GM13977 (cell line): Measurements from ENCODE around the gene TEX51.

Source experiments
- DNase-seq: peaks from one replicate; pipeline ENCODE4 v3.0.0; 2012; ENCODE audit warnings: low spot score
- in situ Hi-C: fragments of 300-500 bp; cut with MboI; formaldehyde crosslinking; loops from one replicate; pipeline ENCODE4 v1.12.0; 2022; ENCODE audit warnings: low sequenced_read_pairs, low pct_unique_long_range_greater_than_20kb, mixed read lengths, inconsistent platforms; ENCODE audit not compliant: unreplicated experiment
- TF ChIP-seq, protein P1 (sequence below): IDR thresholded peaks from 2 replicates; pipeline ENCODE4 v1.5.1; 2012; ENCODE audit warnings: mild to moderate bottlenecking, control low read depth; ENCODE audit not compliant: insufficient read depth; ENCODE audit errors: extremely low read depth, missing control alignments

Gene TEX51

DNA sequence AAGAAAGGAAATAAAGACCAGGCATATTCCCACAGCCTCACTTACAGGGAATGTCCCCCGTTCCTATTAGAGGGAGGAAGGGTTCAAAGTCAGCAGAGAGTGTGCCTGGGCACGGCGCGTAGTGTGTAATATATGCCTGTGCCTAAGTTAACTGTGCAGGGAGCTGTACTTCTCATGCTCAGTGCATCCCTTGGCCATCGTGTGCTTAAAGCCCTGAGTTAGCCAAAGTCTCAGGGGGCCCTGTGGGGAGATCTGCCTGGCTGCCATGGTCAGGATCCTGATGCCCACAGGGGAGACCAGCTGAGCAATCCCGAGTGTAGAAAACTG lies 48.4 kb downstream of the TEX51 start:
- TF ChIP-seq, protein P1, sequence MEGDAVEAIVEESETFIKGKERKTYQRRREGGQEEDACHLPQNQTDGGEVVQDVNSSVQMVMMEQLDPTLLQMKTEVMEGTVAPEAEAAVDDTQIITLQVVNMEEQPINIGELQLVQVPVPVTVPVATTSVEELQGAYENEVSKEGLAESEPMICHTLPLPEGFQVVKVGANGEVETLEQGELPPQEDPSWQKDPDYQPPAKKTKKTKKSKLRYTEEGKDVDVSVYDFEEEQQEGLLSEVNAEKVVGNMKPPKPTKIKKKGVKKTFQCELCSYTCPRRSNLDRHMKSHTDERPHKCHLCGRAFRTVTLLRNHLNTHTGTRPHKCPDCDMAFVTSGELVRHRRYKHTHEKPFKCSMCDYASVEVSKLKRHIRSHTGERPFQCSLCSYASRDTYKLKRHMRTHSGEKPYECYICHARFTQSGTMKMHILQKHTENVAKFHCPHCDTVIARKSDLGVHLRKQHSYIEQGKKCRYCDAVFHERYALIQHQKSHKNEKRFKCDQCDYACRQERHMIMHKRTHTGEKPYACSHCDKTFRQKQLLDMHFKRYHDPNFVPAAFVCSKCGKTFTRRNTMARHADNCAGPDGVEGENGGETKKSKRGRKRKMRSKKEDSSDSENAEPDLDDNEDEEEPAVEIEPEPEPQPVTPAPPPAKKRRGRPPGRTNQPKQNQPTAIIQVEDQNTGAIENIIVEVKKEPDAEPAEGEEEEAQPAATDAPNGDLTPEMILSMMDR, result no peak
- DNase-seq, result no peak
- in situ Hi-C loops, result no loop called here

DNA sequence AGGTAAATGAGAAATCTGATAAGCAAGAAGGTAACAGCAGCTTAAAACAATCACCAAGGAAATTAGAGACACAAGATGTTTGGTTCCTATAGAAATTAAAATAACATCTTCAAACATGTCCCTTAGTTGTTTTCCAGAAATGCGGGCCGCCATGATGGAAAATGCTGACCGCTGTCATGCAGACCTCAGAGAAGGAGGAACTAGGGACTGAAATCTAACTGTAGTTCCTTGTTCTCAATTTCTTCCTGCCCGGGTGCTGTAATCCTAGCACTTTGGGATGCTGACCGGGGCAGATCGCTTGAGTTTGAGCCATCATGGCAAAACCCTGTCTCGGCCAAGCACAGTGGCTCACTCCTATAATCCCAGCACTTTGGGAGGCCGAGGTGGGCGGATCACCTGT lies 51.1 kb downstream of the TEX51 start:
- in situ Hi-C loops, result no loop called here
- TF ChIP-seq, protein P1, result no peak
- no peak for DNase-seq

DNA sequence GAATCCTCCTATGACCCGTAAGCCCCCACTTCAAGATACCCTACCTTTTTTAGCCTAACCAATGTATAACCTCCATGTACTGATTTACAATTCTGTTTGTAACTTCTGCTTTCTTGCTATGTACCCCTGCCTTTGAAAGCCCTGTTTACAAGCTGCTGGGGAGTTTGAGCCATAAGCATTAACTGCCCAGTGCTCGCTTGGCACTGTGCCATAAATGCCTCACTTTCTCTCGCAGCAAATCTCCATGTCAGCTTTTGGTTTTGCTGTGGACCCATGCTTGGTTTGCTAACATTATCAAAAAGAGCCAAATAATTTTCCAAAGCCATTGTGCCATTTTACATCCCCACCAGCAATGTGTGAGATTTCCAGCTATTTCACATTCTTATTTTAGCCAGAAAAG lies 51.8 kb downstream of the TEX51 start:
- in situ Hi-C loops, result no loop called here
- DNase-seq, result no peak
- TF ChIP-seq, protein P1, result no peak
